ENCODE results near the gene SGPP1.
"Not testable (repeated sequence)": the region's sequence is repeated elsewhere in the genome, so short reads cannot be mapped to it uniquely, and the experiment has no call there.

SGPP1 gene

GRCh38 chr14:63672417-63673180, 55.3 kb downstream of the SGPP1 start:
- no peak for DNase-seq

- no peak for DNase-seq
These were observed 55.9 kb downstream of the SGPP1 start for GRCh38 chr14:63671987-63672386.

- DNase-seq = no peak
These were observed 57.2 kb downstream of the SGPP1 start for GRCh38 chr14:63670692-63671091.

- DNase-seq = no peak
These were observed 61.5 kb downstream of the SGPP1 start for GRCh38 chr14:63666335-63666734.

- no peak for DNase-seq
These were observed 64.2 kb downstream of the SGPP1 start for GRCh38 chr14:63663428-63664341.

- no peak for DNase-seq
These were observed 65.1 kb downstream of the SGPP1 start for GRCh38 chr14:63662776-63663175.

GRCh38 chr14:63661881-63662280, 66.0 kb downstream of the SGPP1 start:
- not testable (repeated sequence) for DNase-seq

- DNase-seq = no peak
These were observed 68.1 kb downstream of the SGPP1 start for GRCh38 chr14:63659726-63660125.

- no peak for DNase-seq
These were observed 71.7 kb downstream of the SGPP1 start for GRCh38 chr14:63656194-63656593.

- no peak for DNase-seq
These were observed 72.9 kb downstream of the SGPP1 start for GRCh38 chr14:63654936-63655335.

- no peak for DNase-seq
These were observed 73.5 kb downstream of the SGPP1 start for GRCh38 chr14:63654346-63654745.

GRCh38 chr14:63652406-63652805, 75.5 kb downstream of the SGPP1 start:
- DNase-seq = no peak

GRCh38 chr14:63650256-63650952, 77.5 kb downstream of the SGPP1 start:
- peak; percentile 37 for DNase-seq

GRCh38 chr14:63647696-63648410, 80.0 kb downstream of the SGPP1 start:
- DNase-seq = no peak

- no peak for DNase-seq
These were observed 83.1 kb downstream of the SGPP1 start for GRCh38 chr14:63644741-63645140.

GRCh38 chr14:63642656-63643382, 85.0 kb downstream of the SGPP1 start:
- DNase-seq = no peak

- peak; percentile 70 for DNase-seq
These were observed 85.6 kb downstream of the SGPP1 start for GRCh38 chr14:63642229-63642611.

- DNase-seq = peak; percentile 91
These were observed 86.2 kb downstream of the SGPP1 start, which contains the start of gene WDR89 for GRCh38 chr14:63641473-63642228. Gene WDR89, minus strand, starts transcription at chr14:63641871. Its CDS starts 41,929 bp downstream, at chr14:63599942.

GRCh38 chr14:63638493-63638892, 89.4 kb downstream of the SGPP1 start:
- DNase-seq = no peak

GRCh38 chr14:63636094-63636635, 91.7 kb downstream of the SGPP1 start:
- DNase-seq = not testable (repeated sequence)
